Mesothelial cell of epicardium (in vitro differentiated cells): ENCODE measurements around the gene CTNNA2. TPM values are rescaled to one million over a fixed set of nuclear protein-coding genes. Genes with fewer than 3 reads are reported as not detected.

Source experiments
- DNase-seq, 2 experiments: peaks; one replicate each; pipeline ENCODE4 v3.0.0; 2021; ENCODE audit warnings: low spot score in 2 of 2; ENCODE audit not compliant: unreplicated experiment in 2 of 2
- H3K27ac Mint-ChIP-seq: 2 replicates; pipeline ENCODE4 v1.8.0; 2021; ENCODE audit warnings: mixed read lengths
- H3K27me3 Mint-ChIP-seq: 2 replicates; pipeline ENCODE4 v1.8.0; 2021; ENCODE audit warnings: low read depth, mixed read lengths
- H3K36me3 Mint-ChIP-seq: 2 replicates; pipeline ENCODE4 v1.8.0; 2021; ENCODE audit warnings: mixed read lengths
- H3K4me1 Mint-ChIP-seq: 2 replicates; pipeline ENCODE4 v1.8.0; 2021; ENCODE audit warnings: mixed read lengths
- H3K4me3 Mint-ChIP-seq: 2 replicates; pipeline ENCODE4 v1.8.0; 2021; ENCODE audit warnings: mild to moderate bottlenecking, moderate library complexity, mixed read lengths
- H3K9me3 Mint-ChIP-seq: 2 replicates; pipeline ENCODE4 v1.8.0; 2021; ENCODE audit warnings: mixed read lengths
- CTCF ChIP-seq: fragments of 200-600 bp; sonication (generic); IDR thresholded peaks from one replicate; pipeline ENCODE4 v1.5.0; 2021; ENCODE audit warnings: antibody characterized with exemption; ENCODE audit not compliant: unreplicated experiment
- total RNA-seq: library from RNA; stranded (reverse); gene quantifications from 3 replicates; pipeline ENCODE4 v1.2.1, GENCODE V29; 2021

Gene CTNNA2
- total RNA-seq, 1 donor from 2014 or later = 4.9 TPM

- H3K36me3 Mint-ChIP-seq = peaks cover under 1% of the 10 kb centered on the region
- no peak for TF ChIP-seq CTCF
- peak overlapping the region; percentile 64 for H3K27ac Mint-ChIP-seq
- DNase-seq = no peak
- peaks cover 21% of the 10 kb centered on the region for H3K4me1 Mint-ChIP-seq
- peaks cover 13% of the 10 kb centered on the region for H3K9me3 Mint-ChIP-seq
- H3K27me3 Mint-ChIP-seq = no peaks in the 10 kb centered on the region
- no peak overlapping the region for H3K4me3 Mint-ChIP-seq
Measured at GRCh38 chr2:80476535-80477117, 963.8 kb downstream of the CTNNA2 start.

GRCh38 chr2:80482276-80482675 is 969.4 kb downstream of the CTNNA2 start:
- no peaks in the 10 kb centered on the region for H3K36me3 Mint-ChIP-seq
- no peak overlapping the region for H3K4me3 Mint-ChIP-seq
- H3K9me3 Mint-ChIP-seq = peaks cover 8% of the 10 kb centered on the region
- no peaks in the 10 kb centered on the region for H3K27me3 Mint-ChIP-seq
- peaks cover 23% of the 10 kb centered on the region for H3K4me1 Mint-ChIP-seq
- DNase-seq = no peak
- H3K27ac Mint-ChIP-seq = peak overlapping the region; percentile 84
- TF ChIP-seq CTCF = no peak

GRCh38 chr2:80489717-80490116 is 976.9 kb downstream of the CTNNA2 start:
- Mint-ChIP-seq H3K9me3 (peaks cover 3% of the 10 kb centered on the region), H3K27me3 (no peaks in the 10 kb centered on the region), H3K27ac (peak overlapping the region; percentile 58), H3K4me3 (no peak overlapping the region), H3K4me1 (peaks cover 22% of the 10 kb centered on the region), H3K36me3 (no peaks in the 10 kb centered on the region)
- no peak for TF ChIP-seq CTCF
- DNase-seq = no peak

GRCh38 chr2:80490964-80491363 is 978.1 kb downstream of the CTNNA2 start:
- H3K27me3 Mint-ChIP-seq = no peaks in the 10 kb centered on the region
- no peaks in the 10 kb centered on the region for H3K36me3 Mint-ChIP-seq
- H3K9me3 Mint-ChIP-seq = peaks cover 3% of the 10 kb centered on the region
- no peak for TF ChIP-seq CTCF
- no peak overlapping the region for H3K4me3 Mint-ChIP-seq
- peaks cover 13% of the 10 kb centered on the region for H3K4me1 Mint-ChIP-seq
- H3K27ac Mint-ChIP-seq = no peak overlapping the region
- DNase-seq = no peak

GRCh38 chr2:80496346-80496745 is 983.5 kb downstream of the CTNNA2 start:
- Mint-ChIP-seq H3K4me1 (peaks cover 20% of the 10 kb centered on the region), H3K4me3 (no peak overlapping the region), H3K9me3 (peaks cover 3% of the 10 kb centered on the region), H3K27me3 (no peaks in the 10 kb centered on the region), H3K36me3 (no peaks in the 10 kb centered on the region), H3K27ac (peak overlapping the region; percentile 18)
- DNase-seq = no peak
- TF ChIP-seq CTCF = no peak

- Mint-ChIP-seq H3K4me1 (peaks cover 24% of the 10 kb centered on the region), H3K36me3 (no peaks in the 10 kb centered on the region), H3K9me3 (peaks cover 3% of the 10 kb centered on the region), H3K27ac (peak overlapping the region; percentile 18), H3K4me3 (no peak overlapping the region), H3K27me3 (no peaks in the 10 kb centered on the region)
- no peak for DNase-seq
- TF ChIP-seq CTCF = no peak
Measured at GRCh38 chr2:80496775-80497174, 983.9 kb downstream of the CTNNA2 start.
